NOMO-1 (cell line): Measurements from ENCODE around the gene CACNG7.
"Not testable (repeated sequence)": the region's sequence is repeated elsewhere in the genome, so short reads cannot be mapped to it uniquely, and the experiment has no call there.

ENCODE experiments used
- DNase-seq, 2 experiments: peaks; one replicate each; lab custom pipeline; 2025; ENCODE audit not compliant: unreplicated experiment in 2 of 2; lab: John Stamatoyannopoulos, UW

The CACNG7 gene

GRCh38 chr19:53948611-53949010, 39.5 kb downstream of the CACNG7 start:
- DNase-seq: not testable (repeated sequence)

- no peak for DNase-seq
These were observed 42.4 kb downstream of the CACNG7 start for GRCh38 chr19:53951436-53951835.

GRCh38 chr19:53951947-53952346, 42.9 kb downstream of the CACNG7 start:
- DNase-seq: no peak

- no peak for DNase-seq
These were observed 44.3 kb downstream of the CACNG7 start for GRCh38 chr19:53953383-53953782.

GRCh38 chr19:53957448-53958167, 48.5 kb downstream of the CACNG7 start:
- DNase-seq: no peak

GRCh38 chr19:53958168-53958571, 49.1 kb downstream of the CACNG7 start:
- DNase-seq: no peak

DNA sequence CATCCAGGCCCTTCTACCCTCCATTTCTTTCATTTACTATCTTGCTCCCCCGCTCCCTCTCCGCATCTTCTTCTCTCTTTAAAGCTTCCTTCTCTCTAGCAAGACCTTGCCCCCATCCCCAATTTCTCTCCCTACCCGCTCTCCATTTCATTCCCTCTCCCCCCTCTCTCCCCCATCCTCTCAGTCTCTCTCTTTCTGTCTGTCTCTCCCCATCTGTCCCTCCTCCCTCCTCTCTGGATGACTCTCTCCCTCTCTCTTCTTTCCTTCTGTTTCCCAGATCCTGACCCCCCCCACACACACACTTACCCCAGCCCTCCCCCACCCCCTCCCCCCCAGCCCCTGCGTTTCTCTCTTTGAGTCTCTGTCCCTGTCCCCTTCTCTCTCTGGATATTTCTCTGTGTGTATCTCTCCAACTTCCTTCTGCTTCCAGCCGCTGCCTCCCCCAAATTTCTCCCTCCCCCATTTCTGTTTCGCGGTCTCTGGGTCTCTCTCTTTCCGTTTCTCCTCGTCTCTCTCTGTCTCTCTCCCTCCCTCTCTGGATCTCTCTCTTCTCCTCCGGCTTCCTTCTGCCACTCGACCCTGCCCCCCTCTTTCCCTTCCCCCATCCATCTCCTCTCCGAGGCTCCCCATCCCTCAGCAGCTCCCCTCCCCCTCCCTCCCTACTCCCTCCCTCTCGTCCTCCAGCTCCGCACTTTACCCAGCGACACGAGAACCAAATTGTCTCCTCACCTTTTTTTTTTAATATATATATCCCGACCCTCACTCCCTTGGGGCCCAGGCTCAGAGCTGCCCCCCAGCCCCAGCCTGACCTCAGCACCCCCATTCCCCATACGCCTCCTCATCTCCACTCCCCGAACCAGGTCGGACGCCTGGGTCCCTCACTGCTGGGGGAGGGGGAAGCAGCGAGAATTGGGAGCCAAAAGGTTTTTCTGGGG, 50.0 kb downstream of the CACNG7 start:
- DNase-seq: no peak

GRCh38 chr19:53960187-53960586, 51.1 kb downstream of the CACNG7 start:
- no peak for DNase-seq

DNA sequence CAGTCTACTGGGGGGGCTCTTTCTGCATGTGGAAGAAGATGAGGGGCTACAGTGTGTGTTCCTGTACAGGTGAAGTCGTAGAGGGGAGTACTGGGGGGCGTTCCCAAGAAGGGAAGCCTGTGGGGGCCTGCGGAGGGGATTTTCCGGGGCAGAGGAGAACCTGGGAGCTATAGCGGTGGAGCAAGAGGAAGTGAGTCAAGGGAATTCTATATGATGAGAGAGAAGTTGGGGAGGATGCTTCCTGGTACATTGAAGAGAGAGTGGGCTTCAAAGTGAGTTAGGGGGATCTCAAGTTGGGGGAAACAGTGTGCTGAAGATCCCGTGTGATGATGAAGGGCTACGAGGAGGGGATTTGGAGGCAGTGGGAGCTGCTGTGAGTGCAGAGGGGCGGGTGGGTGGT, 51.8 kb downstream of the CACNG7 start:
- DNase-seq: peak in 1 of 2 experiments; percentile 13

- DNase-seq: no peak
These were observed 52.7 kb downstream of the CACNG7 start for GRCh38 chr19:53961523-53962356.

GRCh38 chr19:53962887-53963431, 53.9 kb downstream of the CACNG7 start, which contains the start of gene CACNG8:
Gene CACNG8, plus strand, starts transcription at chr19:53962937.
- DNase-seq: no peak

DNA sequence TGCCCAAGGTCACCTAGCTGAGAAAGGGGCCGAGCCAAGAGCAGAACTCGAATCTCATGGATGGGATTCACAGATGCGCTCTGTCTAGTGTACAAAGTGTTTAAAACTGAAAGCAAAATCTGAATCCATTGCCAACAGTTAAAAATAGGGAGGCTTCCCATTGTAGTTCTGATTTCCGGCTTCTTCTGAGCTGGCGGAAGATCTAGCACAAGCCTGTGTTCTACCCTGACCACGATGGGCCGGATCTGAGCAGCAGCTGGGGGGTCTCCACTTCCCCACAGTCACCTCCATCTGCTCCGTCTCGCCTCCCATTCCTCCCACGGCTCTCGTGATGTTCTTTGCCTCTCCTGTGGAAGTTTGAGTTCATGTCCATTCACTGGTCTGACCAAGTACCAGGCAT, 56.0 kb downstream of the CACNG7 start:
- DNase-seq: no peak

DNA sequence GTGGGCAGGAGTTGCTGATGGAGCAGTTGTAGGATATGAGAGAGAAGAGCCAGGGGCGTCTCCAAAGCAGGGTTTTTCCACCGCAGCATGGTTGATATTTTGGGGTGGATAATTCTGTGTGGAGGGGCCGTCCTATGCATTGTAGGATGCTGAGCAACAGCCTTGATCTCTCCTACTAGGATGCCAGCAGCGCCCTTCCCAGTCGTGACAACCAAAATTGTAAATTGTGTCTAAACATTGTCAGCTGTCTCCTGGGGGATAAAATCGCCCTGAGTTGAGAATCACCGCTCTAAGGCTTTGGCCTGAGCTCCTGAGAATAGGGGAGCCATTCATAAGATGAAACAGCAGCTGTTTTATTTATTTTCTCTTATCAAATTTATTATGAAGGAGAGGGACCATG, 57.9 kb downstream of the CACNG7 start:
- DNase-seq: no peak

DNA sequence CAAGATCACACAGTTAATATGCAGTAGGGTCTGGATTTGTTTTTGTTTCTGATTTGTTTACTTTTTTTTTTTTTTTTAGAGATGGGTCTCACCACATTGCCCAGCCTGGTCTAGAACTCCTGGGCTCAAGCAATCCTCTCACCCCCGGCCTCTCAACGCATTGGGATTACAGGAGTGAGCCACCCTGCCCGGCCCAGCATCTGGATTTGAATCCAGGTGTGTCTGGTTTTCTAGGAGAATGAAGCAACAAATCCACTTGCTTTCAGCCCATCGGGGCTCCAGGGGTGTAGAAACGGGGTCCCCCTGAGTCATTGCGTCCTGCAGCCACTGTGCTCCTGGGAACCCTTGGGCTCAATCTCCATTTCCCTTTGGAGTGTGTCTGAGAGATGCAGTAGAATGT, 60.3 kb downstream of the CACNG7 start:
- no peak for DNase-seq

GRCh38 chr19:53971673-53972072, 62.6 kb downstream of the CACNG7 start:
- peak; percentile 59 to 71 for DNase-seq

- peak; percentile 34 to 63 for DNase-seq
These were observed 68.4 kb downstream of the CACNG7 start for GRCh38 chr19:53977429-53977990.

DNA sequence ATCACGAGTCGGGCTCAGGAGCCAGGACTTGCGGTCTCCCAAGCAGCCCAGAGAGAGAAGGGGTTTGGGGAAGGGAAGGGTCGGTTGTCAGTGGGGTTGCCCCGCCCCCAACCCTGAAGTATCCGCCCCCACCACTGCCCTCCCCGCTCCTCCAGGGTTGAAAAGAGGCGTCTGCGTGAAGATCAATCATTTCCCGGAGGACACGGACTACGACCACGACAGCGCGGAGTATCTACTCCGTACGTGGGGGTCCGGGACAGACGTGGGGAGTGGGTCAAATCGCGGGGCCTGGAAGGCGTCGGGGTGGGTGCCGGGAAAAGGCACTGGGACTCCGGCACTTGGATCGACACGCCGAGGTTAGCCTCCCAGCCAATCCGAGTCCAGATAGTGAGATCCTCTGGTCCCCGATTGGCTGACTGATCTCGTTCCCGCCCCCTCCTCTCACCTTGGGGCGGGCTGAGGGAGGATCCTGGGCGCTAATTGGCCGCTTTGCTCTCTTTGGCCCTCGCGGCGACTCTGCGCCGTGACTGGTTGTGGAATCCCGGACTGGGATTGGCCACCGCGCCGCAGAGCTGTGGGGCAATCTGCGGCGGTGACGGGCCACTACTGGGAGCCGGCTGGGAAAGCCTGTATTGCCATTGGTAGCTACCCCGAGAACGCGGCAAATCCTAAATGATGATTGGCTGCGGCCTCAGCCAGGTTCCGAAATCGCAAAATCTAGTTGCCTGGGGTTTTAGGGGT, 69.1 kb downstream of the CACNG7 start:
- no peak for DNase-seq

DNA sequence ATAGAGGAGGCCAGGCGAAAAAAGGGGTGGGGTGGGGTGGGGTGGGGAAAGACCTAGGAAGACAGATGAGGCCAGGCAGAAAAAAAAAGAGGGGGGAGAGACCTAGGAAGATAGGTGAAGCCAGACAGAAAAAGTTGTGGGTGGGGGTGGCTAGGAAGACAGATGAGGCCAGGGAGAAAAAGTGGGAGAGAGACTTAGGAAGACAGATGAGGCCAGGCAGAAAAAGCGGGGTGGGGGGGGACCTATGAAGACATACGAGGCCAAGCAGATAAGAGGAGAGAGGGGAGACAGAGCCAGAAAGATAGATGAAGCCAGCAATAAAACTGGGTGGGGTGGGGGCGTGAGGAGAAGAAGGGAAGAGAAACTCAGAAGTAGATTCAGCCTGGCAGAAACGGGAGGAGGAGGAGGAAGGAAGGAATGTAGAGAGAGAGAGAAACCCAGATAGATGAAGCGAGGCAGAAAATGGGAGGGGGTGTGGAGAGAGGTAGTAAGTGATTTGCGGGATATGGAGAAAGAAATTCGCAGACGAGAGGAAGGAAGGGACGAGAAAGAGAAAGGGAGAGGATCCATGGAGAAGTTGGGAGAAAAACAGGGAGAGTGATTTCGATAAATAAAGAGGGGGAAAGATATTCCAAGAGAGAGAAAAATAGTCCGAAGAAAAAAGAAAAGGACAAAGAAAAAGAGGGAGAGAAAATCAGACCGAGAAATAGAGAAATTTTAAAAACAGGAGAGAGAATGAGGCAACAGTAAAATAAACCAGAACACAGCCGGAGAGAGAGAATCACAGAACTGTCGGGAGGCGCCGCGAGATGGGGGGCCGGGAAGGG, 70.1 kb downstream of the CACNG7 start:
- no peak for DNase-seq
